ENCODE data around the gene LIAS.
"Not testable (repeated sequence)": the region's sequence is repeated elsewhere in the genome, so short reads cannot be mapped to it uniquely, and the experiment has no call there.

The LIAS gene

DNA sequence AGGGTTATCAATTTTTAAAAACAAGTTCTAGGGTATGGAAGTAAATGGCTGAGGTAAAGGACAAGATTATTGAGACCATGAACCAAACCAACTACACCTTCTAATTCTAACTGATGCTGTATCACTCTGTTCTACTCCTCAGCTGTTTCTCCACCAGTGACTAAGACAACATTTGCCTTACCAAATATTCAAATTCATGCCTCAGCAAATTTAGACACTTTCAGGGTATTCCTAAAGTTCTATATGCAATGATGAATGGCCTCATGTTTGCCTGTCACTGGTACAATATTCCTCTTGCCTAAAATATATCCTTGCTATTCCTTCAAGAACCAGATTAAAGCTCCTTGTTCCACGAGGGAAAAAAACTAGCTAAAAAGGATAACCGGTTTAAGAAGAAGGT, 5.1 kb upstream of the LIAS start:
- no peak for DNase-seq

- no peak for DNase-seq
Measured at GRCh38 chr4:39455486-39455885, 3.4 kb upstream of the LIAS start.

DNA sequence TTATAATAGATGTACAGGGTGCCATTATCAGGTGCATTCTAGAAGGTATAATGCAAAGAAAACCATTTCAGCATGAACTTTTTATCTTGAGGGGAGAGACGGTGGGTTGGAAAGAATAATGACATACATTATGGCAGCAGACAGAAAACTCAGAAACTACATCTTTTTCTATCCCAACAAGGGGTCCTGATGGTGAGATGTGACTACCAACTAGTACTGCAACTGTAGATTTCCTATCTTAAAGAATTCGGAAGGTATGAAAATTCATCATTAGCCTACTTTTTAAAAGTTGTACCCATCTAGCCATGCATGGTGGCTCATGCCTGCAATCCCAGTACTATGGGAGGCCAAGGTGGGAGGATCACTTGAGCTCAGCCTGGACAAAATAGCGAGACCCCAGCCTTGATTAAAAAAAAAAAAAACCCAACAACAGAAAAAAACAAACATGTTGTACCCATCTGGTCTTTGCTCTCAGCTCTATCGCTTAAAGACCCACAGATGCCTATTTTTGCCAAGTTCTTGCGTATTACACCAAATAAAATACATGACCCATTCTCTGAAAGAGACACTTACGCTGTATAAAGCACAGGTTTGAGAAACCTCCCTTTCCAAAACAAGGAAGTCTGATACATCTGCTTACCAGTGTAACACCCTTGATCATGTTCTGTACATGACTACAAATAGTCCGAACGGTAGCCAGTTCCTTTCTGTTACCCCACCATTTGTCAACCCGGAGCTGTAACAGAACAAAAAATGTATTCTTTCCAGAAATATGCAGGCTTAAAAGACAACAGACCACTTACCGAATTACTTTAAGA, 1.7 kb upstream of the LIAS start:
- DNase-seq: no peak

- DNase-seq: not testable (repeated sequence)
Measured at GRCh38 chr4:39458161-39458504, 723 bp upstream of the LIAS start.

DNA sequence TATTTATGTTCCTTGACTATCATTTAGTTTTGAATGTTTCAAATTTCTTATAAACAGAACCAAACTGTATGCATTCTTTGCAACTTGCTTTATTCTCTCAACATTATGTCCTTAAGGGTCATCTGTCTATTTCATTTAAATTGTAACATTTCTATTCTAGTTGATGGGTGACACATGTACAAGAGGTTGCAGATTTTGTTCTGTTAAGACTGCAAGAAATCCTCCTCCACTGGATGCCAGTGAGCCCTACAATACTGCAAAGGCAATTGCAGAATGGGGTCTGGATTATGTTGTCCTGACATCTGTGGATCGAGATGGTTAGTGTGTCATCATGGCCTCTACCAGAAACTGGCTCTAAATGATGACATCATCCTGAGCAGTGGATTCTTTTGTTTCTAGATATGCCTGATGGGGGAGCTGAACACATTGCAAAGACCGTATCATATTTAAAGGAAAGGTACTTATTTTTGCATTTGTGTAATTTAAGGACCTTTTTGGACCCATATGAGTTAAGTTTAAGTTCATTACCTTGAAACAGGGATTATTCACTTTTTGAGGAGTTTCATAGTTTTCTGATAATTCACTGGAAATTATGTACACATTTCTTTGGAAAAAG, 6.1 kb downstream of the LIAS start:
- DNase-seq: no peak

GRCh38 chr4:39466747-39467146, 7.9 kb downstream of the LIAS start:
- no peak for DNase-seq

DNA sequence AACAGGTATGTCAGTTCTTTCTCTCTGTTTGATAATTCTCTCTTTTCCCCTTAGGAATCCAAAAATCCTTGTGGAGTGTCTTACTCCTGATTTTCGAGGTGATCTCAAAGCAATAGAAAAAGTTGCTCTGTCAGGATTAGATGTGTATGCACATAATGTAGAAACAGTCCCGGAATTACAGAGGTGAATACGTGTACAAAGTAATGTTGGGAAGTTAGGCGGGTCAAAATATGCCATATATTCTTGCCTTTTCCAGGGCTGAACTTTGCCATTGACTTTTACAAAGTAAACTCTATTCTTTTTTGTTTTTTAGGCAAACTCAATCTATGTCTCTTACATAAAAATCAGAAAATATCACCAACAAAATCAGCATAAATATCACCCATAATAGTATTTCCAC, 8.6 kb downstream of the LIAS start:
- no peak for DNase-seq

DNA sequence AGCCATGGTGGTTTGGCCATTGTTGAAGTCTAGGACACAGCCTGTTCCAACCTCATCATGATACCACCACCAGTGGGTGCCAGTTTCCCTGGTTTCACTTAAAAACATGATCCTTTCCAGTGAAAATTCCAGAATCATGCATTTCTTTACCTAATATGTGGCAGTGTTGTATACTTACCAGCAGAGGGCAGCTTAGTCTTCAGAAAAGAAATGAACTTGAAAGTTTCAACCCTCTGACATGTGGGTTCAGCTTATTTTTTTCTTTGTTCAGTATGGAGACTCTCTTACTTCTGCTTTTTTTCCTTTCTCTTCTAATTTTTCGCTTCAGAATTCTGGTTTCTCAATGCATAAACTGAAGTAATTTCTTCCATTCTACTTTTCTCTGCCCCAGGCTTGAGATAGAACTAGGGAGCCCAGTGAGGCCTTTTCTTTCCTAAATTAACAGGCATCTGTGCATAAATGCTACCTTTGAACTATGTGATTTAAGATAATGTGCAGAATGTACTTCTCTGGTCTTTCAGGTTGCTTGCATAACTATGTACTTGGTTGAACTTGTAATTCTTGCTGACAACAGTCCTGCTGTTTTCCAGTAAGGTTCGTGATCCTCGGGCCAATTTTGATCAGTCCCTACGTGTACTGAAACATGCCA, 10.7 kb downstream of the LIAS start:
- peak; percentile 46 for DNase-seq

- no peak for DNase-seq
Measured at GRCh38 chr4:39470402-39470801, 11.5 kb downstream of the LIAS start.

GRCh38 chr4:39472396-39472795, 13.5 kb downstream of the LIAS start:
- DNase-seq: no peak

DNA sequence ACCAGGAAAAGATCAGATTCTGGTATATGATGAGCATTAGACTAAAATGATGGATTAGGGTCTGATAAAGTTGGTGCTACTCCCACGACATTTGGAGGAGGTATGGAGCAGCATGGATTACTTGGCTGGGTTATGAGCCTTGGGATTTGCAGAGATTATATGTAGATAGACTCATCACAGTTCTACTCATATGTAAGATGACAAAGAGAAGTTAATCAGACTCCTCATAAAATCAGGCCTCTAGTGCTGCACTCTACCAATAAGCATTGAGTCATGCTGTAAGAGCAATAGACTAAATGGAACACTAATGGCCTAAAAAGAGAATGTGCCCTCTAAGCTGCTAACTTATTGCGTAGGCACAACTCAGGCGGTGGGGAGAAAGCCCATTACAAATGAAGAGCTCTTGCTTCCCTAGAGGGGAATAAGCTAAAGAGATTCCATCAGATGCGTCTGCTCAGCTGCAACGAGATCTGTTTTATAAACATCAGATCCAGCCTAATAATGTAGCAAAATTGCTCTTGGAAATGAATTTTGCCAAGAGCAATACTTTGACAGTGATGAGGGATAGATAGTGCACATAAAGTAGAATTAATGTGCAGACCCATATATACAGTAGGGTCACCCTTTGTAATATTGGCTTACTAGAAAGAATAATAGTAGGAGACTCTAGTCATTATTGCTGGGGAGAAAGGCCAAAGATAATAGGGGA, 17.5 kb downstream of the LIAS start:
- no peak for DNase-seq

GRCh38 chr4:39480251-39480650, 21.4 kb downstream of the LIAS start:
- DNase-seq: no peak

GRCh38 chr4:39480902-39481695, 22.2 kb downstream of the LIAS start:
- DNase-seq: no peak

- DNase-seq: no peak
Measured at GRCh38 chr4:39484582-39485272, 25.9 kb downstream of the LIAS start.

DNA sequence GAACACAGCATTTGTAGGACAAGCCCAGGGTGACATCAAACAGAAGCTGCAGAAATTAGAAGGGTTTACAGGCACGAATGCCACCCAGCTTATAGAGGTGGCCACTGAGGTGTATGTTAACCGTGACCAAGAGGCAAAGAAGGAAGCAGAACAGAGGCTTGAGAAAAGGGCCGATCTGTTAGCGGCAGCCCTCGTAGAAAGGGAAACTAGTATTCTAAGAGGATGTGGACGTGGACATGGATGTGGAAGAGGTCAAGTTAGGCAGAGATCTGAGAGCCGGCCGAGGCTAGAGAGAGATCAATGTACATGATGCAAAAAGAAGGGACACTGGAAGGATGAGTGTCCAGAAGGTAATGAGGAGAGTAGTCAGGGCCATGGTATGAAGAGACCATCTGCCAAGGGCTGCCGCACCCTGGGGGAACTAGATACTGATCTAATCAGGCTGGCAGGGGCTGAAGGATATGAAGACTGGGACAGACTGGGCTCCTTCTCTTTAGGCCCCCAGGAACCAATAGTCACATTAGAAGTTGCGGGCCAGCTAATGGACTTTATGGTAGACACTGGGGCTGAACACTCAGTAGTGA, 27.5 kb downstream of the LIAS start:
- DNase-seq: no peak

DNA sequence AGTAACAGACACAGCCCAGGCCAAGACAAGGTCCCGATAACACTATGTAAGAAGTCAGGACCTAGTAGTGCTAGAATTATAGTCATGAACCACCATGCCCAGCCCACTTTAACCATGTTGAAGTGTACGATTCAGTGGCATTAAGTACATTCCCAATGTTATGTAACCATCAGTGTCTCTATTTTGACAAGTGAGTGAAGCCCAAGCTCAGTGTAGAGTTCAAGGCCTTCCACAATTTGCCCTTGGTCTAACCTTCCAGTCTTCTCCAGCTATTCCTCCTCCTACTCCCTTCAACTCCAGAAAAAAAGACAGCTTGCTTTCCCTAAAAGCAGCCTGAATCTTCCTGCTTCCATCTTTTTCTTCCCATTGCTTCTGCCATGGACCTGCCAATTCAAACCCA, 31.5 kb downstream of the LIAS start:
- no peak for DNase-seq

DNA sequence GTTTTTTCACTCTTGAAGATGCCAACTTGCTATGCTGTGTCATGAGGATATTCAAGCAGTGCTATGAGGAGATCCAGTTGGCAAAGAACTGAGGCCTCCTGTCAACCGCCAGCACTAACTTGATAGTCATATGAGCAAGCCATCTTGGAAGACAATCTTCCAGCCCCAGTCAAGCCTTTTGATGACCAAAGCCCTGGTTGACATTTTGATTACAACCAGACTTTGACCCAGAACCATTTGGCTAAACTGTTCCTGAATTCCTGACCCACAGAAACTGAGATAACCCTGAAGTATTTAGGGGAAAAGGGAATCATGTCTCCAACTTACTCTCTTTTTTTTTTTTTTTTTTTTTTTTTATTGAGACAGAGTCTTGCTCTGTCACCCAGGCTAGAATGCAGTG, 35.5 kb downstream of the LIAS start:
- no peak for DNase-seq

- no peak for DNase-seq
Measured at GRCh38 chr4:39495446-39496213, 36.8 kb downstream of the LIAS start.

DNA sequence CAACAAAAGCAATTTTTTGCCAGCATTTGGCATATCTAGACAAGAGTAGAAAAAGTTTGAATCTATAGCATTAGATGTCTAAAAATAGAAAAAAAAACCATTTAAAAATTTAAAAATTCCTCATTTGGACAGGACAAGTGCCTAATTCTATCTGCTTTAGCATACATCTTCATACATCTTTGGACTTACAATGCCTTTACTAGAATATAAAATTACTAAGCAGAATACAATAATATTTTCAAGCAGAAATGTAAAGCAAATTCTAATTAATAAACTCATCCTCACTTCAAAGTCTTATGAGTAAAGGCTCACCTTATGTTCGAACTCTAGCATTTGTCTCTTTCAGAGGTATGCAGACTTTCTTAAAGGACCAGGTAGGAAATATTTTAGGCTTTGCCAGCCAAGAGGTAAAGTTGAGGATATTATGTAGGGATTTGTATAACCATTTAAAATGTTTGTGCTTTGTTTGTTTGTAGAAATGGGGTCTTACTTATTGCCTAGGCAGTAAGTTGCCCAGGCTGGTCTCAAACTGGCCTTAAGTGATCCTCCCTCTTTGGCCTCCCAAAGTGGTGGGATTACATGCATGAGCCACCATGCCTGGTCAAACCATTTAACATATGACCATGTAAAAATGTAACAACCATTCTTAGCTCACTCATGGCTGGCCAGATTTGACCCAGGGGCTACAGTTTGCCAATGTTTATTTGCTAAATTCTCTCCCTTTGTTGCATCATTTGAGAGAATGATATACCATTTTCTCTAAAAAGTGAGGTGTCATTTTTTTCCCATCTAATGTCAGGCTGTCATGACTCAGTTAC, 39.3 kb downstream of the LIAS start:
- DNase-seq: no peak

DNA sequence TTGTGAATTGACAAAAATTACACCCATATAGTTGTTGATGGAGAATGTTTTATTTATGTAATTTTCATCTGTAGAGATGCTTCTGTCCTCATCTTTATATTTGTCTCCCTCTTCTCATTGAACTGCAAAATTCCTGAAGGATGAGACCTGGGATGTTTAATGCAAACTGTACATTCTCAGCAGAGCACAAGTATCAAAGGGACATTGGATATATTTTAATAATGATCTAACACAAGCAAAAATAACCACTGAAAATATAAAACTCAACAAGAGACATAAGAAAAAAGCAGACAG, 39.8 kb downstream of the LIAS start:
- DNase-seq: no peak
